Transverse colon (tissue), 4 donors: ENCODE results near the gene RNF126. TPM values are rescaled to one million over a fixed set of nuclear protein-coding genes. Genes with fewer than 3 reads are reported as not detected.

Source experiments
- DNase-seq: peaks from one replicate; pipeline ENCODE4 v3.0.0-alpha.2; 2019
- H3K27ac ChIP-seq, 4 donors: fragments of 200-600 bp; sonication (generic); 2 replicates each; pipeline ENCODE4 v1.5.1; 2016 to 2018; ENCODE audit warnings: inconsistent platforms in 4 of 4
- H3K27me3 ChIP-seq: fragments of 200-600 bp; sonication (generic); 2 replicates; pipeline ENCODE4 v1.5.1; 2017; ENCODE audit warnings: inconsistent platforms
- H3K36me3 ChIP-seq, 4 donors: fragments of 200-600 bp; sonication (generic); 2 replicates each; pipeline ENCODE4 v1.5.1; 2017 to 2019; ENCODE audit warnings: inconsistent platforms in 4 of 4
- H3K4me1 ChIP-seq, 4 donors: fragments of 200-600 bp; sonication (generic); 2 replicates each; pipeline ENCODE4 v1.5.1; 2017 to 2020; ENCODE audit warnings: inconsistent platforms in 4 of 4
- H3K4me3 ChIP-seq, 4 donors: fragments of 200-600 bp; sonication (generic); 1 replicate in 1 of 4; 2 replicates in 3 of 4; pipeline versions ENCODE4 v1.5.1 to v1.6.1; 2017 to 2019; ENCODE audit warnings: inconsistent platforms in 4 of 4
- H3K9me3 ChIP-seq, 2 donors: fragments of 200-600 bp; sonication (generic); 2 replicates each; pipeline ENCODE4 v1.5.1; 2017 to 2019; ENCODE audit warnings: inconsistent platforms in 2 of 2
- EP300 ChIP-seq: sonication (generic); formaldehyde crosslinking; IDR thresholded peaks from one replicate; pipeline ENCODE4 v1.6.1; 2017; ENCODE audit warnings: antibody characterized with exemption, low read depth
- POLR2A ChIP-seq: fragments of 450-650 bp; IDR thresholded peaks from one replicate; pipeline ENCODE4 v1.6.1; 2016; ENCODE audit warnings: antibody characterized with exemption, mild to moderate bottlenecking, moderate library complexity
- POLR2AphosphoS5 ChIP-seq, 3 donors: sonication (generic); formaldehyde crosslinking; IDR thresholded peaks; one replicate each; pipeline ENCODE4 v1.6.1; 2016; ENCODE audit warnings: antibody characterized with exemption in 3 of 3
- WGBS, 2 donors: methylation state at CpG; one replicate each; pipeline ENCODE4 v1.1.5; 2018; ENCODE audit warnings: low coverage in 1 of 2; 5-methylcytosine and 5-hydroxymethylcytosine counted together
- in situ Hi-C, 4 donors: fragments of 200-750 bp; cut with MboI; loops; one replicate each; pipeline versions ENCODE4 v1.15.0 to v1.15.1; 2017; ENCODE audit warnings: low sequenced_read_pairs in 3 of 4, low pct_ligation_motif_present in 1 of 4, low pct_unique_long_range_greater_than_20kb in 1 of 4
- intact Hi-C: fragments of 100-400 bp; cut with DNase I; formaldehyde crosslinking; loops from one replicate; pipeline ENCODE4 v1.15.1; 2023; ENCODE audit warnings: low total_unique reads
- total RNA-seq, 4 donors: library from RNA; depleted of rRNA; stranded (reverse); fragments of >200 nt; gene quantifications; one replicate each; pipeline ENCODE4 v1.1.0, GENCODE V29; 2016
- TF ChIP-seq, protein P1 (sequence below), 5 experiments: fragments of 200-600 bp in 3 of 5; fragments of 450-650 bp in 2 of 5; sonication (generic) in 3 of 5; IDR thresholded peaks; 1 replicate in 2 of 5; 2 replicates in 3 of 5; pipeline ENCODE4 v1.5.1; 2016 to 2017; ENCODE audit warnings: antibody characterized with exemption in 5 of 5, inconsistent platforms in 3 of 5, mild to moderate bottlenecking in 2 of 5, moderate library complexity in 1 of 5

RNF126 gene
- total RNA-seq, 4 donors from 2014 or later = 88.6 to 148 (median 102) TPM

DNA sequence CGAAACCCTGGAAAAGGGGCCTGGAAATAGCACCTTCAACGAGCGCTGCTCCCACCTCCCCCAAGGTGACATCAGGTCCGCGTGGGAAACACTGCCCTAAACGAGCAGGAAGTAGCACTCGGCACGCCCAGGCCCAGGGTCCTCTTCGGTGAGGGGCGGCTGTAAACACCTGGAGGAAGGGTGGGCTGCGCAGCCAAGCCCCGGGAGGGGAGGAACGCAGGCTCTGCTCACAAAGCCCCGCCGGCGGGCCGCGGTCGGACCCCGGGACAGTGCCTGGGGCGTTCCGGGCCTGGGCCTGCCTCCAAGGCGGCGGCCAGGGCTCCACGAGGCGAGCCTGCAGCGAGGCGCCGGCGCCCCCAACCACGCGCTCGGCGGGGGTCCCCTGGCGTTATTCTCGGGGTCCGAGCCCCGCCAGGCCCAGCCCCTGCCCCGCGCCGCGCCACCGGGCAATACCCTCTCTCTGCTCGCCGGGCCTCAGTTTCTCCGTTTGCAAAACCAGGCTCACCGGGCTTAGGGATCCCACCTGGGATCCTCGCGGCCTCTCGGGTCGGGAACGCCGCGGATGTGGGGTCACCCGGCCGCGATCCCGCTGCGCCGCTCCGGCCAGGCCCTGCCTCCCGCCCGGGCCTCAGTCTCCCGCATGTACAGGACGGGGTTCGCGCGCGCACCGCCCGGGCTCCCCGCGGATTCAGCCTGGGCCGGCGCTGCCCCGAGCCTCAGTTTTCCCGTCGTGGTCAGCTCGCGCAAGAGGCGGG, 630 bp downstream of the RNF126 start:
- TF ChIP-seq EP300 (no peak), POLR2AphosphoS5 (IDR thresholded peaks at IDR 0.05) (peak in 2 of 3 donors; percentile 41 to 63), POLR2A (peak; percentile 35)
- TF ChIP-seq, protein P1, sequence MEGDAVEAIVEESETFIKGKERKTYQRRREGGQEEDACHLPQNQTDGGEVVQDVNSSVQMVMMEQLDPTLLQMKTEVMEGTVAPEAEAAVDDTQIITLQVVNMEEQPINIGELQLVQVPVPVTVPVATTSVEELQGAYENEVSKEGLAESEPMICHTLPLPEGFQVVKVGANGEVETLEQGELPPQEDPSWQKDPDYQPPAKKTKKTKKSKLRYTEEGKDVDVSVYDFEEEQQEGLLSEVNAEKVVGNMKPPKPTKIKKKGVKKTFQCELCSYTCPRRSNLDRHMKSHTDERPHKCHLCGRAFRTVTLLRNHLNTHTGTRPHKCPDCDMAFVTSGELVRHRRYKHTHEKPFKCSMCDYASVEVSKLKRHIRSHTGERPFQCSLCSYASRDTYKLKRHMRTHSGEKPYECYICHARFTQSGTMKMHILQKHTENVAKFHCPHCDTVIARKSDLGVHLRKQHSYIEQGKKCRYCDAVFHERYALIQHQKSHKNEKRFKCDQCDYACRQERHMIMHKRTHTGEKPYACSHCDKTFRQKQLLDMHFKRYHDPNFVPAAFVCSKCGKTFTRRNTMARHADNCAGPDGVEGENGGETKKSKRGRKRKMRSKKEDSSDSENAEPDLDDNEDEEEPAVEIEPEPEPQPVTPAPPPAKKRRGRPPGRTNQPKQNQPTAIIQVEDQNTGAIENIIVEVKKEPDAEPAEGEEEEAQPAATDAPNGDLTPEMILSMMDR (IDR thresholded peaks at IDR 0.05) = no peak
- DNase-seq = peak; percentile 81
- H3K27me3 ChIP-seq = no peaks in the 10 kb centered on the region
- 0% methylated on average over 57 of the region's 81 CpGs; no CpG with 5 or more reads in 1 of the 2 donors for WGBS, 2 donors
- peaks cover 45 to 68% (median 60%) of the 10 kb centered on the region in 4 donors for H3K4me1 ChIP-seq
- peak overlapping the region; percentile 84 to 100 (median 98) for H3K4me3 ChIP-seq
- intact Hi-C loops = no loop called here
- H3K27ac ChIP-seq = peak overlapping the region; percentile 95 to 97 (median 96)
- no peaks in the 10 kb centered on the region for H3K9me3 ChIP-seq
- in situ Hi-C loops = no loop called here
- H3K36me3 ChIP-seq = no peaks in the 10 kb centered on the region

DNA sequence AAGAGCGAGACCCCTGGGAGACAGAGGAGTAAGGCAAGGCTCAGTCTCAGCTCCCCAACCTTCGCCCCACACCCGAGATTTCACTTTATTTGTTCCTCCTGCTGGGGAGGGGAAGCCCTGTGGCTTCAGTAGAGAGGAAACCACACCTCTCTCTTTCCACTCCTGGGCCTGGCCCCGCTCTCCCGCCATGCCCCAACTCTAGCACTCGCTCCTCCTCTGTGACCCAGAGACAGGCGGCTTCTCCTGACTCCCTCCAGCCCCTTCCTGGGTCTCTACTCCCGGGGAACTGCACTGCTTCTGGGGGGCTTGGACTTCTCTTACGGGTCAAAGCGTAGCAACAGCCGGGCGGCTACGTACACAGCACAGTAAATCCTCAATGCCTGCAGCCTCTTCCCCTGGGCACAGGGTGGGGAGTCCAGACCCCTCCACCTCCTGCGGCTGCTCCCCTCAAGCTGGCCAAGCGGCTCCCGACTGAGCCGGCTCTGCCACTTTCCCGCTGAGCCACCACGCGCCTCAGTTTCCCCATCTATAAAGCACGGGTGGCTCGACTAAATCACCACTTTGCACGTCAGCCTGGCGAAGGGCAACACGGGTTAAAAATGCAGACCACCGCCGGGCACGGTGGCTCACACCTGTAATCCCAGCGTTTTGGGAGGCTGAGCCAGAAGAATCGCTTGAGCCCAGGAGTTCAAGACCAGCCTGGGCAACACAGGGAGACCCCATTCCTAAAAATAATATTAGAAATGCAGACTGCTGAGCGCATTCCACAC, 1.4 kb downstream of the RNF126 start:
- Histone ChIP-seq H3K27ac (peak overlapping the region; percentile 95 to 97 (median 96)), H3K4me1 (peaks cover 48 to 69% (median 60%) of the 10 kb centered on the region in 4 donors), H3K36me3 (no peaks in the 10 kb centered on the region), H3K4me3 (peak overlapping the region; percentile 84 to 100 (median 98)), H3K9me3 (no peaks in the 10 kb centered on the region), H3K27me3 (no peaks in the 10 kb centered on the region)
- 9% methylated on average over 31 of the region's 31 CpGs; no CpG with 5 or more reads in 1 of the 2 donors for WGBS, 2 donors
- intact Hi-C loops (no loop called here), in situ Hi-C loops (no loop called here)
- peak; percentile 71 for DNase-seq
- TF ChIP-seq EP300 = no peak
- TF ChIP-seq POLR2A = peak; percentile 29

DNA sequence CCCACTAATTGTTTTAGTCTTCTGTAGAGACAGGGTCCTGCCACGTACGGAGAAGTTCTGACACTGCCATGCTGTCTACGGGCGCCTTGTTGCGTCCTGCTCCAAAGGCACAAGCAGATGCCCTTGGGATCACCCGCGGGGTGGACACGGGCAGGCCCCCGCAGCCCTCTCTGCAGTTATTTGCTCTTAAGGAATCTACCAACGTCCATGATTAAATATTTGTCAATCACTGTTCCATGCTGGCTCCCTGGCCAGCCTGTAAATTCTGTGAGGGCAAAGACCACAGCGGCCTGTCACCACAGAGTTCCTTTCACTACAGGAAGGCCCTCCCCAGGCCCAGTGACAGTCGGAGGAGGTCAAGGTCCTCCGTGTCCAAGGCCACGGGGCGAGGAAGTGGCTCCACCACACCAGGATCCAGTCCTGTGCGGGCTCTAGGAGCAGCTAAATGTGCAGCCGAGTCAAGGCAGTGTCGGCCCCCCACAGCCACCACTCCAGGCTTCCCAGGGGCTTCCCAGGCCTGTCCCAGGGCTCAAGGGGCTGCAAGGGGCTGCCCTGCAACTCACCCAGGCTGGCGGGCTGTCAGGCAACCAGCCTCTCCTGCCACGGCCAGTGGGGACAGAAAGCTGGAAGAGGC, 2.1 kb downstream of the RNF126 start:
- peak overlapping the region; percentile 95 to 97 (median 96) for H3K27ac ChIP-seq
- H3K27me3 ChIP-seq = no peaks in the 10 kb centered on the region
- 25% methylated on average over 20 of the region's 20 CpGs; no CpG with 5 or more reads in 1 of the 2 donors for WGBS, 2 donors
- intact Hi-C loops (no loop called here), in situ Hi-C loops (no loop called here)
- H3K4me3 ChIP-seq = peak overlapping the region; percentile 84 to 100 (median 98)
- H3K36me3 ChIP-seq = no peaks in the 10 kb centered on the region
- no peaks in the 10 kb centered on the region for H3K9me3 ChIP-seq
- H3K4me1 ChIP-seq = peaks cover 48 to 69% (median 60%) of the 10 kb centered on the region in 4 donors
- TF ChIP-seq POLR2A (peak; percentile 83), EP300 (no peak), POLR2AphosphoS5 (IDR thresholded peaks at IDR 0.05) (peak in 2 of 3 donors; percentile 71 to 72)
- TF ChIP-seq, protein P1 (IDR thresholded peaks at IDR 0.05) = no peak
- DNase-seq = peak; percentile 75

DNA sequence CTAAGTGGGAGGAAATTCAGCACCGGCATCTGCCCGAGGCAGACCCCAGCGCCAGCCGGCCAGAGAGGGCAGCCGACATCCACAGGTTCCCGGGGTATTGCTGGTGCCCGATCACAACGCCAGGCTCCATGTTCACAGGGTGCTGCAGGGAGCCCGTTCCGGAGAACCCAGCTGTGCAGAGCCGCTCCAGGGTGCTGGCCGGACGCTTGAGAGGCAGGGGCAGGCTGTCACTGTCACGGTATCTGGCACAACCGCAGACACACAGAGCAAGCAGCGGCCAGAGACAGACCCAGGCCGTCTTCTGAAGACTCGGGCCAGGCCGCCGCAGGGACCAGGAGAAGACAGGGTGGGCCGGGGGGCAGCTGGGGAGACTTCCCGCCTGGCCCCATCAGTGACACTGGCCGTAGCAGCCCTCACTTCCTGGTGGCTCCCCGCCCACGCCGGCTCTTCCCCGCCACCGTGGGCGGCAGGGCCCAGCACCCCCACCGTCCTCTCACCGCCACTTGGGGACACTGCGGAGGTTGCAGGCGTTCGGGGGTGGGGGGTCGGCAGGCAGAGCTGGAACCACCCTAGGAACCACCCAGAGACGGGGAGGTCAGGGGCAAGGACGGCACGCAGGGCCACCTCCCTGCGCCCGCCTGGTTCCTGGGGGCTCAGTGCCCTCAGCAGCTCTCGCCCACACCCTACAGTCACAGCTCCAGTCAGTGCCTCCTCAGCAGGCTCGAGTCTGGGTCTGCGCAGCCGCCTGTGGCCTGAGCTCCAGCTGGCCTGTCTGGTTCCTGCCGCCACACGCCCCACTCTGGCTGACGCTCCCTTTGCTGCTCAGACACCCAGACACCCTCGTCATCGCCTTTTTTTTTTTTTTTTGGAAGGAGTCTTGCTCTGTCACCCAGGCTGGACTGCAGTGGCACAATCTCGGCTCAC, 3.8 kb downstream of the RNF126 start:
- DNase-seq = peak; percentile 54
- peak overlapping the region; percentile 30 to 97 (median 95) for H3K27ac ChIP-seq
- 40 to 68% methylated on average over 1 to 49 of the region's 50 CpGs for WGBS, 2 donors

More for the DNA sequence above, 3.8 kb downstream of the RNF126 start:
- H3K36me3 ChIP-seq = no peaks in the 10 kb centered on the region
- no peak for TF ChIP-seq POLR2AphosphoS5 (IDR thresholded peaks at IDR 0.05)
- TF ChIP-seq EP300 = no peak
- TF ChIP-seq, protein P1 (IDR thresholded peaks at IDR 0.05) = no peak
- TF ChIP-seq POLR2A = no peak
- no peaks in the 10 kb centered on the region for H3K9me3 ChIP-seq
- peaks cover 48 to 59% (median 51%) of the 10 kb centered on the region in 4 donors for H3K4me1 ChIP-seq
- no peaks in the 10 kb centered on the region for H3K27me3 ChIP-seq
- peak overlapping the region in 1 of 4 donors; percentile 97 for H3K4me3 ChIP-seq
- intact Hi-C loops = no loop called here
- in situ Hi-C loops = no loop called here
